ENCODE measurements around the gene NUP214.

- TF ChIP-seq EP300 (IDR thresholded peaks at IDR 0.05): no peak
- TF ChIP-seq POLR2AphosphoS5 (IDR thresholded peaks at IDR 0.05): no peak
Observed at GRCh38 chr9:131173995-131174394, 48.6 kb downstream of the NUP214 start.
